Uterus (tissue), 4 donors: ENCODE data around the gene PCED1B. TPM values are rescaled to one million over a fixed set of nuclear protein-coding genes. Genes with fewer than 3 reads are reported as not detected.

Source experiments
- DNase-seq, 2 donors: peaks; one replicate each; pipeline ENCODE4 v3.0.0-alpha.2; 2019 to 2020
- H3K27ac ChIP-seq, 2 donors: fragments of 200-600 bp; sonication (generic); 1 replicate in 1 of 2; 2 replicates in 1 of 2; pipeline ENCODE4 v1.5.1; 2016 to 2018
- H3K27me3 ChIP-seq, 2 donors: fragments of 200-600 bp; sonication (generic); one replicate each; pipeline ENCODE4 v1.5.1; 2018 to 2019; ENCODE audit warnings: control low read depth in 1 of 2
- H3K36me3 ChIP-seq, 2 donors: fragments of 200-600 bp; sonication (generic); one replicate each; pipeline ENCODE4 v1.5.1; 2019; ENCODE audit warnings: control low read depth in 1 of 2
- H3K4me1 ChIP-seq, 2 donors: fragments of 200-600 bp; sonication (generic); one replicate each; pipeline ENCODE4 v1.5.1; 2018 to 2019; ENCODE audit warnings: control low read depth in 1 of 2
- H3K4me3 ChIP-seq, 2 donors: fragments of 200-600 bp; sonication (generic); 1 replicate in 1 of 2; 2 replicates in 1 of 2; pipeline ENCODE4 v1.5.1; 2018 to 2019; ENCODE audit warnings: mild to moderate bottlenecking in 1 of 2
- H3K9me3 ChIP-seq, 2 donors: fragments of 200-600 bp; sonication (generic); one replicate each; pipeline ENCODE4 v1.5.1; 2019; ENCODE audit warnings: control low read depth in 1 of 2
- POLR2A ChIP-seq, 2 donors: fragments of 450-650 bp; IDR thresholded peaks; one replicate each; pipeline ENCODE4 v1.6.1; 2016; ENCODE audit warnings: antibody characterized with exemption in 2 of 2, mild to moderate bottlenecking in 1 of 2, moderate library complexity in 1 of 2
- intact Hi-C: fragments of 100-400 bp; cut with DNase I; formaldehyde crosslinking; loops from one replicate; pipeline ENCODE4 v1.15.1; 2023; ENCODE audit warnings: low total_unique reads
- total RNA-seq, 4 donors: library from RNA; depleted of rRNA in 3 of 4; stranded (reverse); fragments of >200 nt in 3 of 4; gene quantifications; one replicate each; pipeline versions ENCODE4 v1.1.0 to v1.2.4, GENCODE V29; 2014 to 2023
- TF ChIP-seq, protein P1 (sequence below), 4 experiments: fragments of 200-600 bp in 2 of 4; fragments of 450-650 bp in 2 of 4; sonication (generic) in 2 of 4; IDR thresholded peaks; one replicate each; pipeline ENCODE4 v1.5.1; 2016 to 2019; ENCODE audit warnings: antibody characterized with exemption in 4 of 4, mild to moderate bottlenecking in 2 of 4, moderate library complexity in 1 of 4
- donor health status: DM: yes; HTN: yes; CAD: no.

The PCED1B gene
- total RNA-seq, 4 donors from 2014 or later, result 1.0 to 46.6 (median 13.0) TPM

- no peak overlapping the region for H3K27ac ChIP-seq
- peaks cover 0 to 7% of the 10 kb centered on the region in 2 donors for H3K4me1 ChIP-seq
- H3K4me3 ChIP-seq, result no peak overlapping the region
- H3K9me3 ChIP-seq, result no peaks in the 10 kb centered on the region
- TF ChIP-seq, protein P1, sequence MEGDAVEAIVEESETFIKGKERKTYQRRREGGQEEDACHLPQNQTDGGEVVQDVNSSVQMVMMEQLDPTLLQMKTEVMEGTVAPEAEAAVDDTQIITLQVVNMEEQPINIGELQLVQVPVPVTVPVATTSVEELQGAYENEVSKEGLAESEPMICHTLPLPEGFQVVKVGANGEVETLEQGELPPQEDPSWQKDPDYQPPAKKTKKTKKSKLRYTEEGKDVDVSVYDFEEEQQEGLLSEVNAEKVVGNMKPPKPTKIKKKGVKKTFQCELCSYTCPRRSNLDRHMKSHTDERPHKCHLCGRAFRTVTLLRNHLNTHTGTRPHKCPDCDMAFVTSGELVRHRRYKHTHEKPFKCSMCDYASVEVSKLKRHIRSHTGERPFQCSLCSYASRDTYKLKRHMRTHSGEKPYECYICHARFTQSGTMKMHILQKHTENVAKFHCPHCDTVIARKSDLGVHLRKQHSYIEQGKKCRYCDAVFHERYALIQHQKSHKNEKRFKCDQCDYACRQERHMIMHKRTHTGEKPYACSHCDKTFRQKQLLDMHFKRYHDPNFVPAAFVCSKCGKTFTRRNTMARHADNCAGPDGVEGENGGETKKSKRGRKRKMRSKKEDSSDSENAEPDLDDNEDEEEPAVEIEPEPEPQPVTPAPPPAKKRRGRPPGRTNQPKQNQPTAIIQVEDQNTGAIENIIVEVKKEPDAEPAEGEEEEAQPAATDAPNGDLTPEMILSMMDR (IDR thresholded peaks at IDR 0.05), result no peak
- TF ChIP-seq POLR2A (IDR thresholded peaks at IDR 0.05), result no peak
- DNase-seq, result no peak
- no peaks in the 10 kb centered on the region for H3K36me3 ChIP-seq
- intact Hi-C loops, result no loop called here
- H3K27me3 ChIP-seq, result no peaks in the 10 kb centered on the region
These were observed 5.5 kb upstream of the PCED1B start for GRCh38 chr12:47073951-47074350.

- no peak overlapping the region for H3K4me3 ChIP-seq
- no peak for TF ChIP-seq POLR2A (IDR thresholded peaks at IDR 0.05)
- TF ChIP-seq, protein P1 (IDR thresholded peaks at IDR 0.05), result no peak
- peaks cover 0 to 7% of the 10 kb centered on the region in 2 donors for H3K4me1 ChIP-seq
- intact Hi-C loops, result no loop called here
- no peaks in the 10 kb centered on the region for H3K27me3 ChIP-seq
- H3K27ac ChIP-seq, result no peak overlapping the region
- H3K36me3 ChIP-seq, result no peaks in the 10 kb centered on the region
- no peak for DNase-seq
- H3K9me3 ChIP-seq, result no peaks in the 10 kb centered on the region
These were observed 4.7 kb upstream of the PCED1B start for GRCh38 chr12:47074757-47075156.

DNA sequence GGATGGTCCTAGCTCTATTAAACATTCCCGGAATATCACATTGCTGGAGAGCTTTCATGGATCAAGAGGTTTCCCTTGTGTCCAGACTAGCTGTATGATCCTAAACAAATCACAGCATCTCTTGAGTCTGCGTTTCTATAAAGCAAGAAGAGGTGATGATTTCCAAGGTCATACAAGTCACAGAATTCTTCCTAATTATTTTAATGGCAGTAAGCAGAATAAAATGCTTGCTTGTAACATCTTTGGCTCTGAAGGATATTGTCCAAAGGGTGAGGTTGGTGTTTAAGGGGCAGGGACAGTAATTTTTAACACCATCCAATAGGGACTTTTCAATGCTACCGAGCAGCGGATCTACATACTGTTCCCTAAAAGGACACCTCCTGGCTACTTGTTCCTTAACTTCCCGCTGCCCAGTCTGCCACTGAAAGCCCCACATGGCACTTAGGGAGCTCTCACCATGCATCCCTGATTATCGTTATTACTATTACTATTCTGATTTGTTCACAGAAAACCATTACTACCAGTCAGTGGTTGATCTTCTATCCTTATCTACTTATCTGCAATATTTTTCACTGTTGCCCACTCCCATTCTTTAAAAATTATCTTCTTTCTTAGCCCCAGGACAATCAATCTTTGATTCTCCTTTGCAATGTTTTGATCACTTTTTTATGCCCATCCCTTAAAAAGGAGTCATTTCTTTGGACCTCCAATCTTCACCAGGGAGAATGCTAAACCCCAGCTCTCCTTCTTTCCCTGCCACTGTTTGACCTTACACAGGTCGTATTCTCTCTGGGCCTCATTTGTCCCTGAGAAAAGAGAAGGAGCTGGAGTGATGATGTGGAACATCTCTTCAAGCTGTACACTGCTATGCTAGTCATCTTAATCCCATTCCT lies 4.0 kb upstream of the PCED1B start:
- no peak overlapping the region for H3K27ac ChIP-seq
- intact Hi-C loops, result no loop called here

GRCh38 chr12:47077206-47078085 lies 2.0 kb upstream of the PCED1B start:
- H3K9me3 ChIP-seq, result no peaks in the 10 kb centered on the region
- no peak for DNase-seq
- H3K4me3 ChIP-seq, result peak overlapping the region; percentile 56 to 77
- no peaks in the 10 kb centered on the region for H3K36me3 ChIP-seq
- peaks cover 0 to 7% of the 10 kb centered on the region in 2 donors for H3K4me1 ChIP-seq
- intact Hi-C loops, result no loop called here
- H3K27me3 ChIP-seq, result no peaks in the 10 kb centered on the region
- H3K27ac ChIP-seq, result no peak overlapping the region
- TF ChIP-seq, protein P1 (IDR thresholded peaks at IDR 0.05), result no peak
- no peak for TF ChIP-seq POLR2A (IDR thresholded peaks at IDR 0.05)

More for the DNA sequence above, 4.0 kb upstream of the PCED1B start:
- no peak overlapping the region for H3K4me3 ChIP-seq
- DNase-seq, result no peak
- no peaks in the 10 kb centered on the region for H3K9me3 ChIP-seq
- H3K36me3 ChIP-seq, result no peaks in the 10 kb centered on the region
- H3K4me1 ChIP-seq, result peaks cover 0 to 7% of the 10 kb centered on the region in 2 donors
- H3K27me3 ChIP-seq, result no peaks in the 10 kb centered on the region
- TF ChIP-seq, protein P1 (IDR thresholded peaks at IDR 0.05), result no peak
- no peak for TF ChIP-seq POLR2A (IDR thresholded peaks at IDR 0.05)

DNA sequence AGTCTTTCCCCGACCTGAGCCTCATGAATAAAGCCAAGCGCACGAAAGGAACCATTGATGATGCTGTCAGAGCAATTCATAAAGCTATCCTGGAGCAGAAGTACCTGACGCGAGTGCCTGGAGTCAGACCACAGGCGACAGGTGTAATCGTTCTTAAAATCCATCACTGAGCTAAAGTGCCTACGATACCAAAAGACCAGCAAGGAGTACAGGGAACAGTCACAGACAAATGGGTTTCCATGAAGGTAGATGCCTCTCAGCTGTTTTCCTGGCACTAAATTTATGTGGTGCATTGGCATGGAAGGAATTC lies 1.4 kb upstream of the PCED1B start:
- no peaks in the 10 kb centered on the region for H3K9me3 ChIP-seq
- no peak for DNase-seq
- TF ChIP-seq POLR2A (IDR thresholded peaks at IDR 0.05), result no peak
- TF ChIP-seq, protein P1 (IDR thresholded peaks at IDR 0.05), result no peak
- H3K27ac ChIP-seq, result peak overlapping the region in 1 of 2 donors; percentile 97
- peaks cover 0 to 7% of the 10 kb centered on the region in 2 donors for H3K4me1 ChIP-seq
- peak overlapping the region; percentile 56 to 77 for H3K4me3 ChIP-seq
- no peaks in the 10 kb centered on the region for H3K36me3 ChIP-seq
- intact Hi-C loops, result no loop called here
- H3K27me3 ChIP-seq, result no peaks in the 10 kb centered on the region
